ELR (cell line): Measurements from ENCODE around the gene MAN2B2.
"Not testable (repeated sequence)": the region's sequence is repeated elsewhere in the genome, so short reads cannot be mapped to it uniquely, and the experiment has no call there.

Experiments
- DNase-seq: peaks from one replicate; pipeline ENCODE4 v3.0.0-alpha.2; 2015; ENCODE audit warnings: low read depth

The MAN2B2 gene

GRCh38 chr4:6617246-6617645 is 42.3 kb downstream of the MAN2B2 start:
- no peak for DNase-seq

DNA sequence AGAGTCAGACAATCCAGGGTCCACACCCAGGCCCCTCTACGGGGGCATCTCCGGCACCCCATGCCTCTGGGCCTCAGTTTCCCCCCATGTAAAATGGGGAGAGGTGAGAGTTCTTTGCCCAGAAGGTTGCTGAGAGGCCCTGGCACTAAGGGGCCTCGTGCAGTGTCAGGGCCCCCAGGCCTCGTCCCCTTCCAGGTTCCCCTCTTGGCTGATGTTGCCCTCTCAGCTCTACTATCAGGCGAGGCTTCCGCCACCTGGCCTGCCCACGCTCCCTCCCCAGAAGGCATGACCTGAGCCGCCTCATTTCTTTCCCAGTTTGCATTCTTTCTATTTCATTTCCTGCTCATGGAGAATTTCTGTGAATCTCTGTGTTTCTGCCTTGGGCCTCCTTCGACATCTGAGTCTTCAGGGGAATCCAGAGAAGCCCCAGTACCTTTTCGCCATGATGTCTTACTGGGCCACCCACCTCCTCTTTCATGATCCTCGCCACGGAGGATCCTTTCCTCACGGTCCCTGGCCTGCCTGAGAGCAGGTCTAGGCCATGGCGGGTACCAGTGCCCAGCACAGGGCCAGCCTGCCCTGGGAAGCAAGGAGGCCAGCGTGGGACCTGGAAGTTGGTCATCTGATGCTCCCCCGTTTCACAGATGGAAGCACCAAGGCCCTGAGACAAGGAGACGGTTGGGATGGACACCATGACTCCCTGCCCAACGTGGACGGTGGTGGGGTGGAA is 43.6 kb downstream of the MAN2B2 start:
- DNase-seq: no peak

DNA sequence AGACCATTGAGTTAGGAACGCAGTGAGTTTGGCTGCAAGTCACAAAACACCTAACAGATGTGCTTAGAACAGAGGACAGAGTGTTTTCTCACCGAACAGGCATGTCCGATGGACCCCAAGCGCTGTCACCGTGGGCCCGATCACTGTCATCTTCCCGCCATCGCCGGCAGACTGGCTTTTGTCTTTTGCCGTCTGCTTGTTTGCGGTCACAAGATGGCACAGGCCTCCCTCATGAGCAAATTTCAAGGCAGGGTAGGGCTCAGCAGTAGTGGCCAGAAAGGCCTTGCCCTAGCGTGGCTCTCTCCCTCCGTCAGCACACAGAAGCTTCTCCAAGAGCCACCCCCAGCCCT is 44.1 kb downstream of the MAN2B2 start:
- no peak for DNase-seq

DNA sequence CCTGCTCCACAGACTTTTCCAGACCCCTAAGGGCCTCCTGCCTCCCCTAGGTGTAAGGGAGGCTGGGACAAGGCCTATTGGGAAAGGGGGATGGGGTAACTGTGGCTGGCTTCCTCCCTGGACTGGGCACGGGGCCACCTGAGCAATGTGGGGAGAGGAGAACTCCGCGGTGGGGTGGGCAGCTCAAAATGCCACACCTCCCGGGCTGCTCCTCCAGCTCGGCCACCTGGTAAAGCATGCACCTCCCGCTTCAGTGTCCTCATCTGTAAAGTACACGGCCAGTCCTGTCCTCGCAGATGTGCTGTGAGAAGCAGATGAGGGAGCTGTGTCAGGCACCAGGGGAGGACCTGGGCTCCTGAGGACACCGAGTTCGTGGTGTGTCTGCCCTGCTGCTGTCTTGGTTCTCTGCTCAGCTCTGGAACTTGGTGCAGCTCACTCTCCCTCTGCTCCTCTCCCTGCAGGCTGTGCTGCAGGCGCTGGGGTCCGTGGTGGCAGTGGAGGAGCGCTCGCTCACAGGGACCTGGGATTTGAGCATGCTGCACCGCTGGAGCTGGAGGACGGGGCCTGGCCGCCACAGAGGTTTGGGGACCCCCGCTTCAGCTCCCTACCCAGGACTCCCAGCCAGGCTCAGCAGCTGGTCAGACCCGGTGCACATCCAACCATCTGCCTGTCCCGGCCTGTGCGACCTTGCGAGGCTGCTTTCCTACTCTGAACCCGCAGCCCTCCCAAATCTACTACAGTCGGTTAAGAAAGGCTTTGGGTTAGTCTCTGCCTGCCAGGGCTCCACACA is 44.7 kb downstream of the MAN2B2 start:
- DNase-seq: no peak

- DNase-seq: no peak
Measured at GRCh38 chr4:6620296-6620695, 45.3 kb downstream of the MAN2B2 start.

- DNase-seq: no peak
Measured at GRCh38 chr4:6620891-6621555, 46.0 kb downstream of the MAN2B2 start.

DNA sequence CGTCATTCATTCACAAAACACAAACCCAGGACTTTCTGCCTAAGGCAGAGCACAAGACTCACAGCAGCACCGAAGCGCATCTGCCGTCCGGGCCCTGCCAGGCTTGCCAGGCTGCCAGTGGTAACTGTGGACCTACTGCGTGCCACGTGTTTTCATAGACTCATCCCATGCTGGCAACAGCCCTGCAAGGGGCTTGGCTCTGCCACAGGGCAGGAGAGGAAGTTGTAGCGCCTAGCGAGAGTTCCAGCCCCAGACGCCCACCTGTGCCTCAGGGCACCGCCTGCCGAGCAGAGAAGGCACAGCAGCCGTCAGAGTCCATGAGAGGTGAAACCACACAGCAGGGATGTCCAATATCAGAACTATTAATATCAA is 46.6 kb downstream of the MAN2B2 start:
- no peak for DNase-seq

- DNase-seq: no peak
Measured at GRCh38 chr4:6622744-6623143, 47.8 kb downstream of the MAN2B2 start.

DNA sequence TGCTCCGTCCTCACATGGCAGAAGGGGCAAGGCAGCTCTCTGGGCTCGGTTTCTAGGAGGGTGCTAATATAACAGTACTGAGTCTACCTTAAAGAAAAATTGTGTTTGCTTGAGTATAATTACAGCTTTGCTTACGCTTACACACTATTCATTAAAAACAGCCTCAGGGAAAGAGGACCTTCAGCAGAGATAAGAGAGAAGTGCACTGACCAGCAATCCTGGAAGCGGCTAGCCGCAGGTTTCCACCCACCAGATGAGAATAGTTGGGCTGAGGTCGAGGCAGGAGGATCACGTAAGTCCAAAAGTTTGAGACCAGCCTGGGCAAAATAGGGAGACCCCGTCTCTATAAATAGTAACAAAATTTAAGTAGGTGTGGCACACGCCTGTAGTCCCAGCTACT is 50.3 kb downstream of the MAN2B2 start:
- no peak for DNase-seq

- no peak for DNase-seq
Measured at GRCh38 chr4:6626066-6626465, 51.1 kb downstream of the MAN2B2 start.

GRCh38 chr4:6627832-6628231 is 52.8 kb downstream of the MAN2B2 start:
- DNase-seq: no peak

GRCh38 chr4:6628484-6628883 is 53.5 kb downstream of the MAN2B2 start:
- not testable (repeated sequence) for DNase-seq

GRCh38 chr4:6632125-6632524 is 57.1 kb downstream of the MAN2B2 start:
- no peak for DNase-seq

GRCh38 chr4:6633091-6633906 is 58.3 kb downstream of the MAN2B2 start:
- DNase-seq: no peak

DNA sequence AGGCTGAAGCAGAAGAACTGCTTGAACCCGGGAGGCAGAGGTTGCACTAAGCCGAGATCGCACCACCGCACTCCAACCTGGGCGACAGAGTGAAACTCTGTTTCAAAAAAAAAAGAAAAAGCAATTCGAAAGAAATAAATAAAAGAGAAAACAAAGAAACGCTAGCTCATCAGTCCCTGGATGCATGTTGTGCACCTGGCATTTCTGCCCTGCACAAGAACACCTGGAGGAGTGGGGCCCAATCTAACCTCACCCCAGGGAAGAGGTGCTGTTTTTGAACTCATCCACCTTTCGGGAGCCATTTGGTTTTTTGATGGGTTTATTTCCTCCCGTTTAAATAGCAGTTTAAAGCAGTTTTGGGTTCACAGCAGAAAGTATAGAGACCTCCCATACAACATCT is 59.8 kb downstream of the MAN2B2 start:
- no peak for DNase-seq

DNA sequence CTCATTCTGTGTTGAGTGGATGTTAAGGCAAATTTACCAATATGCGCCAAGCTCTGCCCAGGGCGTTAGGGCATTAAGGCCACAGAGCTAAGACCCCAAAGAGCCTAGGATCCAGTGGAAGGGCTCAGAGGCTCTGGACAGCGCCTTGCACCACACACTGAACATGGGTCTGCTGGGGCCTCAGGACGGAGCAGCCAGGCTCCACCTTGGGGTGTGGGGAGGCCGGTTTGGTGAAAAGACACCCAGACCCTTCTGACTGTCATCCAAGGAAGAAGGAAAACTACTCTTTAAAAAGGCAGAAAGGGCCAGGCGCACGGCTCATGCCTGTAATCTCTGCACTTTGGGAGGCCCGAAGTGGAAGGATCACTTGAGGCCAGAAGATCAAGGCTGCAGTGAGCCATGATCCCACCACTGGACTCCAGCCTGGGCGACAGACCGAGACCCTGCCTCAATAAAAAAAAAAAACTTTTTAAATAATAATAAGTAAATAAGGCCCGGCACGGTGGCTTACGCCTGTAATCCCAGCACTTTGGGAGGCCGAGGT is 64.2 kb downstream of the MAN2B2 start:
- DNase-seq: no peak

DNA sequence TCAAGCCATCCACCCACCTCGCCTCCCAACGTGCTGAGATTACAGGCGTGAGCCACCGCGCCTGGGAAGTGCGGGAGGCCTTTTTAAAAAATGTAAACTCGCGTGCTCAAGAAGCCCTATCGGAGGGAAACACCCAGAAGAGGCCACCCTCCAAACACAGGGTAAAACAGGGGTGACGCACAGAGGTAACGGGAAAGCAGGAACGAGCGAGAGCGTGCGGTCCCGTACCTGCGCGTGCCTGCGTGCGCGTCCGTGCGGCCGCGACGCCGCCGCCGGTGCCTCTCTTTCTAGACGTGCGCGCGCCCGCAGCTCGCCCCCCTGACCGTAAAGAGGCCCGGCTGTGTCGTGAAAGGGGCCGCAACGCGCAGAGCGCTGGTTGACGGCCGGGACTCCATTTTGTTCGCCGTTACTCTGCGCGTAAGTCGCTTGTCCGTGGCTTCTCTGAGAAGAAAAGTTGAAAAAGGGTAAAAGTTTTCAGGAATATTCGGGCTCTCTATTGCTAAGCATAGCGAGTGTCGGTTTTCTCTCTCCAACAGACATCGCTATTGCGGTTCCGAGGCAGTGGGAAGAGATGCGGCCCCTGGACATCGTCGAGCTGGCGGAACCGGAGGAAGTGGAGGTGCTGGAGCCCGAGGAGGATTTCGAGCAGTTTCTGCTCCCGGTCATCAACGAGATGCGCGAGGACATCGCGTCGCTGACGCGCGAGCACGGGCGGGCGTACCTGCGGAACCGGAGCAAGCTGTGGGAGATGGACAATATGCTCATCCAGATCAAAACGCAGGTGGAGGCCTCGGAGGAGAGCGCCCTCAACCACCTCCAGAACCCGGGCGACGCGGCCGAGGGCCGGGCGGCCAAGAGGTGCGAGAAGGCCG is 65.5 kb downstream of the MAN2B2 start, which contains the start of gene MRFAP1:
Gene MRFAP1 (plus strand): TSS at position 394 of the 872 bp plus-strand sequence. CDS start 178 bp downstream, at position 572.
- peak; percentile 94 for DNase-seq

DNA sequence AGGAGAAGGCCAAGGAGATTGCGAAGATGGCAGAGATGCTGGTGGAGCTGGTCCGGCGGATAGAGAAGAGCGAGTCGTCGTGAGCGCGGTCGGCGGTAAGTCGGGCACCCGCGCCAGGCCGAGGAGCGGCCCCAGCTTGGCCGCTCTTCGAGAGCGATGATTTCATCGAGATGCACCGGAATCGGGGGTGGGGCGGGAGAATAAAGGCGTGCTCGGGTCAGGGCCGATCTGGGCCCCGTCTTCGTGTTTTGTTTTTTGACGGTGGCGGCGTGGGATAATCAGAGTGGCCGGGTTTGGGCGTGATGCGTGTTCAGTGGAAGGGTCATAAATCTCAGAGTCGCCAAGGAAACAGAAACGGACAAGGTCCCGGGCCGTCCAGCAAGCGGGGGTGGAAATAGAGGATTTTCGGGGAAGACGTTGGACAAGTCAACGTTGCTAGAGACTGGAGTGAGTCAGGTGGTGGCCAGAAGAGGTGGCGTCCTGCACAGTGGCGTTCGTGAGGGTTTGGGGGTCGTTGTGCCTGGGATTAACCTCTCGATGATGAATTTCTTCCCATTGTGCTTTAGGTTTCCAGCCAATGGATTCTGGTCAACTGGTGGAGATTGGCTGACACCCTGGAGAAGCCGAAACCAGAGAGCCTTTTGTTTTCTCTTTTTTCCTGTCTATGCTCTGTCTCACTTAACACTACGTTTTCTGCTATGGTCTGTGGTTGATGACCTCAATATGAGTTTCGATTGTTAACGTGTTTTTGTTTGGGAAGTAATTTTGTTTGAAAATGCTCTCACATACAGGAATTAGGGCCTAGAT is 66.4 kb downstream of the MAN2B2 start:
- DNase-seq: peak; percentile 68

GRCh38 chr4:6641971-6642320 is 67.0 kb downstream of the MAN2B2 start:
- DNase-seq: no peak
